ENCODE results near the gene SLC2A13. TPM values are rescaled to one million over a fixed set of nuclear protein-coding genes. Genes with fewer than 3 reads are reported as not detected.
"Not testable (repeated sequence)": the region's sequence is repeated elsewhere in the genome, so short reads cannot be mapped to it uniquely, and the experiment has no call there.

SLC2A13 gene
- total RNA-seq, 1 experiment from 2014 or later, result 1.6 TPM

GRCh38 chr12:39930101-39930500 lies 175.8 kb downstream of the SLC2A13 start:
- H3K27ac ChIP-seq, result no peak overlapping the region
- H3K9me3 ChIP-seq (ENCODE audit: insufficient read depth, low read depth), result no peaks in the 10 kb centered on the region
- intact Hi-C loops (cut with micrococcal nuclease; ENCODE audit: unreplicated experiment), result no loop called here
- ChIA-PET CTCF (no interaction called here), POLR2A (ENCODE audit: unreplicated experiment) (no interaction called here)
- no peak for DNase-seq
- H3K36me3 ChIP-seq (ENCODE audit: low read depth), result no peaks in the 10 kb centered on the region
- H3K4me3 ChIP-seq, result no peak overlapping the region
- no peaks in the 10 kb centered on the region for H3K79me2 ChIP-seq (ENCODE audit: low read depth)
- no peaks in the 10 kb centered on the region for H3K9me2 ChIP-seq (ENCODE audit: insufficient read depth)
- H4K20me1 ChIP-seq (ENCODE audit: insufficient read depth), result no peaks in the 10 kb centered on the region
- H3K4me1 ChIP-seq (replicated peaks; ENCODE audit: insufficient read depth), result no peaks in the 10 kb centered on the region
- H3K27me3 ChIP-seq (ENCODE audit: insufficient read depth, low read depth), result no peaks in the 10 kb centered on the region
- TF ChIP-seq CTCF (conservative IDR thresholded peaks at IDR 0.05) (no peak), EZH2 (IDR thresholded peaks at IDR 0.05; ENCODE audit: low read depth) (no peak)
- no peak overlapping the region for H3K4me2 ChIP-seq
- H3F3A ChIP-seq (ENCODE audit: insufficient read depth, low read depth), result no peaks in the 10 kb centered on the region
- BruUV-seq (replicated peaks), result no TSS peak
- H2AFZ ChIP-seq, result no peak overlapping the region

GRCh38 chr12:39928181-39928899 lies 177.5 kb downstream of the SLC2A13 start:
- ChIA-PET CTCF (no interaction called here), POLR2A (ENCODE audit: unreplicated experiment) (no interaction called here)
- Histone ChIP-seq H3K9me3 (ENCODE audit: insufficient read depth, low read depth) (no peaks in the 10 kb centered on the region), H4K20me1 (ENCODE audit: insufficient read depth) (no peaks in the 10 kb centered on the region), H3F3A (ENCODE audit: insufficient read depth, low read depth) (no peaks in the 10 kb centered on the region), H3K79me2 (ENCODE audit: low read depth) (no peaks in the 10 kb centered on the region), H3K27me3 (ENCODE audit: insufficient read depth, low read depth) (no peaks in the 10 kb centered on the region), H3K9me2 (ENCODE audit: insufficient read depth) (no peaks in the 10 kb centered on the region), H3K4me1 (replicated peaks; ENCODE audit: insufficient read depth) (no peaks in the 10 kb centered on the region), H3K27ac (no peak overlapping the region), H3K4me3 (no peak overlapping the region), H3K4me2 (no peak overlapping the region), H3K36me3 (ENCODE audit: low read depth) (no peaks in the 10 kb centered on the region), H2AFZ (no peak overlapping the region)
- no peak for DNase-seq
- intact Hi-C loops (cut with micrococcal nuclease; ENCODE audit: unreplicated experiment), result no loop called here
- BruUV-seq (replicated peaks), result no TSS peak
- TF ChIP-seq CTCF (conservative IDR thresholded peaks at IDR 0.05) (no peak), EZH2 (IDR thresholded peaks at IDR 0.05; ENCODE audit: low read depth) (no peak)

GRCh38 chr12:39923364-39923763 lies 182.5 kb downstream of the SLC2A13 start:
- no peaks in the 10 kb centered on the region for H4K20me1 ChIP-seq (ENCODE audit: insufficient read depth)
- H3K9me2 ChIP-seq (ENCODE audit: insufficient read depth), result no peaks in the 10 kb centered on the region
- ChIA-PET POLR2A (ENCODE audit: unreplicated experiment) (interaction anchor here (0.6 kb wide), 1 partner anchor 16 kb away, joined by 8 read pairs; no protein-coding TSS in a partner anchor), CTCF (no interaction called here)
- H3K27ac ChIP-seq, result no peak overlapping the region
- no peaks in the 10 kb centered on the region for H3K27me3 ChIP-seq (ENCODE audit: insufficient read depth, low read depth)
- DNase-seq, result no peak
- H3F3A ChIP-seq (ENCODE audit: insufficient read depth, low read depth), result no peaks in the 10 kb centered on the region
- no TSS peak for BruUV-seq (replicated peaks)
- no peaks in the 10 kb centered on the region for H3K4me1 ChIP-seq (replicated peaks; ENCODE audit: insufficient read depth)
- H3K9me3 ChIP-seq (ENCODE audit: insufficient read depth, low read depth), result no peaks in the 10 kb centered on the region
- no peak overlapping the region for H3K4me2 ChIP-seq
- H2AFZ ChIP-seq, result no peak overlapping the region
- no peaks in the 10 kb centered on the region for H3K79me2 ChIP-seq (ENCODE audit: low read depth)
- no peak overlapping the region for H3K4me3 ChIP-seq
- TF ChIP-seq EZH2 (IDR thresholded peaks at IDR 0.05; ENCODE audit: low read depth) (no peak), CTCF (conservative IDR thresholded peaks at IDR 0.05) (no peak)
- intact Hi-C loops (cut with micrococcal nuclease; ENCODE audit: unreplicated experiment), result no loop called here
- H3K36me3 ChIP-seq (ENCODE audit: low read depth), result no peaks in the 10 kb centered on the region

- H3F3A ChIP-seq (ENCODE audit: insufficient read depth, low read depth); H3K27me3 ChIP-seq (ENCODE audit: insufficient read depth, low read depth); BruUV-seq (replicated peaks); H3K36me3 ChIP-seq (ENCODE audit: low read depth); H3K9me3 ChIP-seq (ENCODE audit: insufficient read depth, low read depth); H3K4me1 ChIP-seq (replicated peaks; ENCODE audit: insufficient read depth); H3K27ac ChIP-seq; H2AFZ ChIP-seq; H3K4me3 ChIP-seq; POLR2A ChIA-PET (ENCODE audit: unreplicated experiment); H3K9me2 ChIP-seq (ENCODE audit: insufficient read depth); intact Hi-C loops (cut with micrococcal nuclease; ENCODE audit: unreplicated experiment); H3K79me2 ChIP-seq (ENCODE audit: low read depth); H4K20me1 ChIP-seq (ENCODE audit: insufficient read depth); H3K4me2 ChIP-seq; CTCF ChIA-PET; DNase-seq: not testable (repeated sequence)
These were observed 183.3 kb downstream of the SLC2A13 start for GRCh38 chr12:39922598-39922997.
